Astrocyte of the cerebellum (primary cell): ENCODE results near the gene GCA.

ENCODE experiments used
- DNase-seq: peaks from one replicate; pipeline ENCODE4 v3.0.0-alpha.2; 2011; ENCODE audit warnings: low read depth
- H3K4me3 ChIP-seq: 2 replicates; pipeline ENCODE4 v1.5.1; 2011; ENCODE audit warnings: mild to moderate bottlenecking, low read depth, low read length, moderate library complexity
- in situ Hi-C: cut with HindIII; loops from 2 replicates; pipeline ENCODE4 v1.10.0; 2017; ENCODE audit warnings: low sequenced_read_pairs
- TF ChIP-seq, protein P1 (sequence below): IDR thresholded peaks from 2 replicates; pipeline ENCODE4 v1.5.1; 2012; ENCODE audit warnings: low read length, low read depth, moderate library complexity, mild to moderate bottlenecking; ENCODE audit errors: missing control alignments

The GCA gene, protein sequence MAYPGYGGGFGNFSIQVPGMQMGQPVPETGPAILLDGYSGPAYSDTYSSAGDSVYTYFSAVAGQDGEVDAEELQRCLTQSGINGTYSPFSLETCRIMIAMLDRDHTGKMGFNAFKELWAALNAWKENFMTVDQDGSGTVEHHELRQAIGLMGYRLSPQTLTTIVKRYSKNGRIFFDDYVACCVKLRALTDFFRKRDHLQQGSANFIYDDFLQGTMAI

DNA sequence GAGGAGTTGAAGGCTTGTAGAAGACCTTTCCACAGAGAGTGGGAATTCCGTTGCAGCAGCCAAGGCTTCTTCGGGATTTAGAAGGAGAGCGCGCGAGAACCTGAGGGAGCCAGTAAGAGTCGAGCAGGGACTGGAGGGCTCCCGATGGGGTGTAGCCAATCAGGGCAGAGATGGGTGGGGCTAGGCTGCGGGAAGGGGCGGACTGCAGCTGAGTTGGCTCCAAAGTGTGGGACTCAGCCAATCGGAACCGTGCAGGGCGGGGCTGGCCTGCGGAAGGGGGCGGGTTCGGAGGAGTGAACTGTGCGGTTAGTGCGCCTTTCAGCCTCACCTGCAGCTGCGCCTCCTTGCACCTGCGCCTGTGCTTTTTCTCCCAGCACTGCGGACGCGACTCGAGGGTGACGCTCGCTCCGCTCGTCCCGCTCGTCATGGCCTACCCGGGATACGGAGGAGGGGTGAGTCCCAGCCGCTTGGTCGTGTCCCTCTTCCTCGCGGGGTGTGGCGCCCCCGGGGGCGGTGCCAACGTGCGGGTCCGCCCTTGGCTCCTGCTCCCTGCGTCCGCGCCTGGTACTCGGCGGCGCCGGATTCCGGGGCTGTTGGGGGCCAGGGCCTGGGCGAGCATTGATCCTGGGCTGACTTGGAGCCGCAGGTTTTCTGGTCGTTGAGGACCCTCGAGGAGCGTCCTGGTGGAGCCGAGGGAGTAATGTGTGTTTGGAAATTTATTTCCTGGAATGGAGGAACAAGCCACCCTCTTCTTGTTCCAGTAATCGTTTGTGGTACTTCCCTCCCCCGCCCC, at the start of gene GCA:
TSS of gene GCA (plus strand) at position 309 of the 793 bp plus-strand sequence. CDS start at position 426, 117 bp downstream.
- peak; percentile 90 for DNase-seq
- H3K4me3 ChIP-seq = peak within 1 kb of the TSS; percentile 83
- TF ChIP-seq, protein P1, sequence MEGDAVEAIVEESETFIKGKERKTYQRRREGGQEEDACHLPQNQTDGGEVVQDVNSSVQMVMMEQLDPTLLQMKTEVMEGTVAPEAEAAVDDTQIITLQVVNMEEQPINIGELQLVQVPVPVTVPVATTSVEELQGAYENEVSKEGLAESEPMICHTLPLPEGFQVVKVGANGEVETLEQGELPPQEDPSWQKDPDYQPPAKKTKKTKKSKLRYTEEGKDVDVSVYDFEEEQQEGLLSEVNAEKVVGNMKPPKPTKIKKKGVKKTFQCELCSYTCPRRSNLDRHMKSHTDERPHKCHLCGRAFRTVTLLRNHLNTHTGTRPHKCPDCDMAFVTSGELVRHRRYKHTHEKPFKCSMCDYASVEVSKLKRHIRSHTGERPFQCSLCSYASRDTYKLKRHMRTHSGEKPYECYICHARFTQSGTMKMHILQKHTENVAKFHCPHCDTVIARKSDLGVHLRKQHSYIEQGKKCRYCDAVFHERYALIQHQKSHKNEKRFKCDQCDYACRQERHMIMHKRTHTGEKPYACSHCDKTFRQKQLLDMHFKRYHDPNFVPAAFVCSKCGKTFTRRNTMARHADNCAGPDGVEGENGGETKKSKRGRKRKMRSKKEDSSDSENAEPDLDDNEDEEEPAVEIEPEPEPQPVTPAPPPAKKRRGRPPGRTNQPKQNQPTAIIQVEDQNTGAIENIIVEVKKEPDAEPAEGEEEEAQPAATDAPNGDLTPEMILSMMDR = no peak
- in situ Hi-C loops = no loop called here

DNA sequence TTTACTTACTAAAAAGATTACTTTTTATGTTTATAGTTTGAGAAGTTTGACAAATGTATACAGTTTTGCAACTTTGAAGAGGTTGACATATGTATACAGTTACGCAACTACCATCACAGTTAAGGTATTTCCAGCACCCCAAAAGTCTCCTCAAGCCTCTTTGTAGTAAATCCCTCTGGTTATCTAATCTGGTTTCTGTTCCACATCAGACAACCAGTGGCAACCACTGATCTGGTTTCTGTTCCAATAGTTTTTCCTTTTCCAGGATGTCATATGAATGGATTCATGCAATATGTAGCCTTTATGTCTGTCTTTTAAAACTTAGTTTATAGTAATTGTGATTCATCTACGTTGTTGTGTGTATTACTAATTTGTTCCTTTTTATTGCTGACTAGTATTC, 48.9 kb upstream of the GCA start:
- no peak overlapping the region for H3K4me3 ChIP-seq
- TF ChIP-seq, protein P1 = no peak
- no peak for DNase-seq
- in situ Hi-C loops = loop anchor here (5.0 kb wide), 1 partner anchor 73 kb away; no protein-coding TSS in a partner anchor

DNA sequence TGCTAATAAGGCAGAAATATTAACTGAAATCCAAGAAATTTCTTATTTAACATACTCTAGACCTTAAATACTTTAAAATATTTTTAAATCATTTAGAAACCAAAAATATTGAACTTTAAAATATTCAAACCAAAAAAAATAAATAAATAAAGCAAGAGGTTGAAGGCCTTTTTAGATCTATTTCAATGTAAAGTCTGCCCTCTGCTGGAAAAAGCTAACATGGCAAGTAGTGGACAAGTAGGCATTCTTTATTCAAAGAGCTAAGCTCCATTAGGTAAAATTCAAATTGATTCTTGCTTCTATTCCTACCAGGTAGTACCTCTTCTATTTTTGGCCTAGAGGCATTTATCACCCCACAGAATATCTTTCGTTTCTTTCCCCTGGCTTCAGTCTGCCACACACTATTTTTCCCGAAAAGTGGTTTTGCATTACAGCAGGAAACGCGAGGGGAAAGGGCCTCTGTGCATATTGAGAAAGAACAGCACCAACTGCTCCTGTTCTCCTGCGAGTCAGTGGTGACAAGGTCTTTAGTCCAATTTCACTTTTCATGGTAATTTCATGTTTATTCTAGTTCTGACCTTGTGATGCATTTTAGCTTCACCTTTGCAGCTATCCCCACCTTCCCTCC, 45.9 kb upstream of the GCA start:
- in situ Hi-C loops = loop anchor here (5.0 kb wide), 1 partner anchor 76 kb away; no protein-coding TSS in a partner anchor
- H3K4me3 ChIP-seq = no peak overlapping the region
- peak; percentile 74 for DNase-seq
- TF ChIP-seq, protein P1 = peak; percentile 65

DNA sequence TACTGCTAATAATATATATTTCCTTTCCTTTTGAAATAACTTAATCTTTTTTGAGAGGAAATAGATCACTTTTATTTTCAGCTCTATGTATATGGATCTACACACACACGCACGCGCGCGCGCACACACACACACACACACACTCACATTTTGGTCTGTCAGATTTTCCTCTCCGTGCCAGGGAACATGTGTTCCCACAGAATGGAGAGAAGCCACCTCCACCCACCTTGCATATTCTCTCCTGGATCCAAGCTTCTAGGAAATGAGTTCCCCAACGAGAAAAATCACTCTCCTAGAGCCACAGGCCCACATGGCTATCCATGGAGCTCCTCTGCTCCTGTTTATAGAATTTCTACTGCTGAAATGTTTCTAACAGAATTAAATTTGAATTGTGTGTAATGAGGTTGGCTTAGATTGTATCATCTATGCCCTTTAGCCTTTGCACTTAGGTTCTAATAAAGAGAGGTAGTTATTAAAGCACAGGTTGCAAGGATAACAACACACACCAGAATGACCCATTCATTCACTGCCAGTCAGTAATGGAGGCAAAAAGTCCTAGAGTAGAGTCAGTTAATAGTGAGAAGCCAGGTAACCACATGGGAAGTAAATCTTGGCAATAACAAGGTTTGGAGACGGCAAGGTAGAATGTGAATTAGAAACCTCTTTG, 45.1 kb upstream of the GCA start:
- no peak overlapping the region for H3K4me3 ChIP-seq
- TF ChIP-seq, protein P1 = no peak
- in situ Hi-C loops = loop anchor here (5.0 kb wide), 1 partner anchor 77 kb away; no protein-coding TSS in a partner anchor
- no peak for DNase-seq

DNA sequence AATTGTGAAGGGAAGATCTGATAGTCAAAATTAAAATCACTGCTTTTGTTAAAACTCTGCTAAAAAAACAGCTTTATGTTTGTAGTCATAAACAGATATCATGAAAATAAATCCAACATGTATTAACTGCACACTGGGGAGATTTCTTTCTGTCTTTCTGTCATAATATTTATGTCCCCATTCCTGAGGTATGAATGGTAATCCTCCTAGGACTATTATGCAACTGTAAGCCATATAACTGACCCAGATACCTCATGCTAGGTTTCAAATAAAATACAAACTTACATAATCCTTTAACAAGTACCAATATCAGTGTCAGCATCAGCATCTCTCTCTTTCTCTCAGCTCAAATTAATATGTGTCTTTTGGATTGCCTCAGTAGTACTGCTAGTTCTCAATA, 43.7 kb upstream of the GCA start:
- TF ChIP-seq, protein P1 = no peak
- in situ Hi-C loops = no loop called here
- no peak for DNase-seq
- H3K4me3 ChIP-seq = no peak overlapping the region
